HEK293 (cell line): ENCODE data around the gene CNOT9.

ENCODE experiments used
- ZNF138 ChIP-seq: fragments of 450-650 bp; formaldehyde crosslinking; IDR thresholded peaks from 2 replicates; pipeline ENCODE4 v1.5.1; 2016; ENCODE audit warnings: missing biosample characterization, missing genetic modification characterization, borderline replicate concordance
- ZNF660 ChIP-seq: fragments of 450-650 bp; IDR thresholded peaks from 2 replicates; pipeline ENCODE4 v1.5.1; 2018; ENCODE audit warnings: missing biosample characterization, mild to moderate bottlenecking, missing genetic modification characterization
- ZNF670 ChIP-seq: fragments of 450-650 bp; formaldehyde crosslinking; IDR thresholded peaks from 2 replicates; pipeline ENCODE4 v1.5.1; 2016; ENCODE audit warnings: missing biosample characterization, missing genetic modification characterization, low read depth
- TF ChIP-seq, protein P1 (sequence below): fragments of 450-650 bp; formaldehyde crosslinking; IDR thresholded peaks from 2 replicates; pipeline ENCODE4 v1.5.1; 2016; ENCODE audit warnings: missing biosample characterization, missing genetic modification characterization
- TF ChIP-seq, protein P2 (sequence below): fragments of 450-650 bp; formaldehyde crosslinking; IDR thresholded peaks from 2 replicates; pipeline ENCODE4 v1.5.1; 2016; ENCODE audit warnings: missing biosample characterization, missing genetic modification characterization

DNA sequence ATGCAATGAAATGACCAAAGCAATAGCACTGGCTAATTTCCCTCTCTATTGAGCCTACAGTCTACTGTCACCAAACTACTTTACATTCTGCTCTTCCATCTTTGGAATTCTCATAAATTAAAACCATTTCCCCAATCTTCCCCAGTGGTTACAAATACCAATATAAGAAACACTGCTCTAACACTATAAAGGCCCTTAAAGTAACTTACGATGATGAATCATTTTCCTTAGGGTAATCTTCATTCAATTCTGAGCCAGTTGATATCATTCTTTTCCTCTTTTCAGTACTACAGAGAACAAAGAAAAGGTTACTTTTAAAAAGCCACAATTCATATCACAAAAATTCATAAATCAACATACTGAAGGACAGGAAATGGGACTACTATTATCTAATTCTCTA, 22.6 kb upstream of the CNOT9 start:
- TF ChIP-seq, protein P1, sequence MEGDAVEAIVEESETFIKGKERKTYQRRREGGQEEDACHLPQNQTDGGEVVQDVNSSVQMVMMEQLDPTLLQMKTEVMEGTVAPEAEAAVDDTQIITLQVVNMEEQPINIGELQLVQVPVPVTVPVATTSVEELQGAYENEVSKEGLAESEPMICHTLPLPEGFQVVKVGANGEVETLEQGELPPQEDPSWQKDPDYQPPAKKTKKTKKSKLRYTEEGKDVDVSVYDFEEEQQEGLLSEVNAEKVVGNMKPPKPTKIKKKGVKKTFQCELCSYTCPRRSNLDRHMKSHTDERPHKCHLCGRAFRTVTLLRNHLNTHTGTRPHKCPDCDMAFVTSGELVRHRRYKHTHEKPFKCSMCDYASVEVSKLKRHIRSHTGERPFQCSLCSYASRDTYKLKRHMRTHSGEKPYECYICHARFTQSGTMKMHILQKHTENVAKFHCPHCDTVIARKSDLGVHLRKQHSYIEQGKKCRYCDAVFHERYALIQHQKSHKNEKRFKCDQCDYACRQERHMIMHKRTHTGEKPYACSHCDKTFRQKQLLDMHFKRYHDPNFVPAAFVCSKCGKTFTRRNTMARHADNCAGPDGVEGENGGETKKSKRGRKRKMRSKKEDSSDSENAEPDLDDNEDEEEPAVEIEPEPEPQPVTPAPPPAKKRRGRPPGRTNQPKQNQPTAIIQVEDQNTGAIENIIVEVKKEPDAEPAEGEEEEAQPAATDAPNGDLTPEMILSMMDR (tag by site-specific recombination): no peak
- TF ChIP-seq ZNF660 (tag by site-specific recombination) (no peak), ZNF670 (tag by site-specific recombination) (no peak), ZNF138 (tag by site-specific recombination) (no peak)
- TF ChIP-seq, protein P2, sequence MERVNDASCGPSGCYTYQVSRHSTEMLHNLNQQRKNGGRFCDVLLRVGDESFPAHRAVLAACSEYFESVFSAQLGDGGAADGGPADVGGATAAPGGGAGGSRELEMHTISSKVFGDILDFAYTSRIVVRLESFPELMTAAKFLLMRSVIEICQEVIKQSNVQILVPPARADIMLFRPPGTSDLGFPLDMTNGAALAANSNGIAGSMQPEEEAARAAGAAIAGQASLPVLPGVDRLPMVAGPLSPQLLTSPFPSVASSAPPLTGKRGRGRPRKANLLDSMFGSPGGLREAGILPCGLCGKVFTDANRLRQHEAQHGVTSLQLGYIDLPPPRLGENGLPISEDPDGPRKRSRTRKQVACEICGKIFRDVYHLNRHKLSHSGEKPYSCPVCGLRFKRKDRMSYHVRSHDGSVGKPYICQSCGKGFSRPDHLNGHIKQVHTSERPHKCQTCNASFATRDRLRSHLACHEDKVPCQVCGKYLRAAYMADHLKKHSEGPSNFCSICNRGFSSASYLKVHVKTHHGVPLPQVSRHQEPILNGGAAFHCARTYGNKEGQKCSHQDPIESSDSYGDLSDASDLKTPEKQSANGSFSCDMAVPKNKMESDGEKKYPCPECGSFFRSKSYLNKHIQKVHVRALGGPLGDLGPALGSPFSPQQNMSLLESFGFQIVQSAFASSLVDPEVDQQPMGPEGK (tag by site-specific recombination): no peak
